Measurements from ENCODE around the gene KIAA2012. TPM values are rescaled to one million over a fixed set of nuclear protein-coding genes. Genes with fewer than 3 reads are reported as not detected.

The KIAA2012 gene
- total and polyA plus RNA-seq, 2 of the 8 experiments (the other 6 are each of a cell fraction or from before 2014, with no cell fraction given): not detected

DNA sequence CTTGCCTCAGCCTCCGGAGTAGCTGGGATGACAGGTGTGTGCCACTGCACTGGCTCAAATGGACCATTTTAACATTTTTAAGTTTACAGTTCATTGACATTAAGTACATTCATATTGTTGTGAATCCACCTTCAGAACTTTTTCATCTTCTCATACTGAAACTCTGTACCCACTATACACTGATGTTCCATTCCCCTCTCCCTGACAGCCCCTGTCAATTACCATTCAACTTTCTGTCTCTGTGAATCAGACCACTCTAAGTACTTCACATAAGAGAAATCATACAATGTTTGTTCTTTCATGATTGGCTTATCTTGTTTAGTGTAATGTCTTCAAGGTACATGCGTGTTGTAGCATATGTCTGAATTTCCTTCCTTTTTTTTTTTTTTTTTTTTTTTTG is 1.9 kb upstream of the KIAA2012 start:
- no peak overlapping the region for H2BK5ac ChIP-seq (ENCODE audit: low read depth, low read length)
- ChIA-PET CTCF (ENCODE audit: partially characterized antibody) (interaction anchor here (1.4 kb wide), 1 partner anchor 9 kb away, joined by 3 read pairs; no protein-coding TSS in a partner anchor), POLR2A (ENCODE audit: partially characterized antibody) (no interaction called here)
- DNase-seq (ENCODE audit: low read depth in 1 of 2, low spot score in 2 of 2) (no peak), FAIRE-seq (no peak)
- H4K20me1 ChIP-seq (replicated peaks in 1 of 2; ENCODE audit: control insufficient read depth in 1 of 2, insufficient read depth in 2 of 2, low read length in 2 of 2): no peaks in the 10 kb centered on the region
- H3K27me3 ChIP-seq (replicated peaks in 1 of 4; ENCODE audit: control insufficient read depth in 3 of 4, extremely low read depth in 1 of 4, insufficient read depth in 3 of 4, low read length in 3 of 4): no peaks in the 10 kb centered on the region
- no peaks in the 10 kb centered on the region for H3K23me2 ChIP-seq (ENCODE audit: low read depth, low read length)
- no peak overlapping the region for H3K14ac ChIP-seq (ENCODE audit: insufficient read length)
- no peak overlapping the region for H2BK120ac ChIP-seq (replicated peaks; ENCODE audit: low read depth, low read length)
- no peaks in the 10 kb centered on the region for H3K36me3 ChIP-seq (ENCODE audit: control insufficient read depth in 2 of 4, insufficient read depth in 4 of 4, low read length in 3 of 4)
- H3K23ac ChIP-seq (ENCODE audit: insufficient read length): no peak overlapping the region
- H3K9me3 ChIP-seq (ENCODE audit: insufficient read depth in 2 of 2, low read depth in 1 of 2, low read length in 1 of 2): no peaks in the 10 kb centered on the region
- H2BK20ac ChIP-seq (ENCODE audit: low read length): no peak overlapping the region
- no peak overlapping the region for H4K91ac ChIP-seq (replicated peaks; ENCODE audit: insufficient read length, low read length)
- no peak overlapping the region for H3K4me2 ChIP-seq (ENCODE audit: insufficient read depth in 1 of 2, low read depth in 2 of 2, low read length in 2 of 2)
- no peaks in the 10 kb centered on the region for H3K79me1 ChIP-seq (ENCODE audit: low read depth, low read length)
- no peak overlapping the region for H4K5ac ChIP-seq (ENCODE audit: insufficient read length, low read depth, low read length)
- H3K4me1 ChIP-seq (replicated peaks in 1 of 4; ENCODE audit: control insufficient read depth in 3 of 4, insufficient read depth in 4 of 4, low read length in 3 of 4): peaks cover 0 to 9% (median 1%) of the 10 kb centered on the region in 4 experiments; a peak in 4 of 7 replicates
- no peak overlapping the region for H3K27ac ChIP-seq (ENCODE audit: low read depth, low read length)
- no peak overlapping the region for H3K4me3 ChIP-seq (ENCODE audit: extremely low read depth in 1 of 4, insufficient read depth in 2 of 4, low read depth in 3 of 4, low read length in 4 of 4)
- no peak overlapping the region for H2AK5ac ChIP-seq (ENCODE audit: low read depth, low read length)
- H4K8ac ChIP-seq (ENCODE audit: extremely low read depth, insufficient read depth, low read length): no peak overlapping the region
- no peak overlapping the region for H2BK12ac ChIP-seq (ENCODE audit: low read depth, low read length)
- WGBS, 2 experiments (ENCODE audit: extremely low coverage in 1 of 2, insufficient coverage in 1 of 2, insufficient read length in 1 of 2, insufficient replicate concordance in 2 of 2, low coverage in 1 of 2, low lambda C conversion rate in 2 of 2, missing lambda C conversion rate in 1 of 2): 95% methylated on average over 2 of the region's 2 CpGs; no CpG with 5 or more reads in 1 of the 2 experiments
- H3K79me2 ChIP-seq (ENCODE audit: control insufficient read depth in 1 of 2, insufficient read depth in 2 of 2, low read length in 2 of 2): no peaks in the 10 kb centered on the region
- H2AFZ ChIP-seq (ENCODE audit: low read length): no peak overlapping the region
- H2BK15ac ChIP-seq (ENCODE audit: low read length): no peak overlapping the region
- H3K56ac ChIP-seq (replicated peaks; ENCODE audit: insufficient read length, low read depth, low read length): no peak overlapping the region
- TF ChIP-seq NANOG (IDR thresholded peaks at IDR 0.05; ENCODE audit: insufficient read depth, low read depth, low read length, poor library complexity, severe bottlenecking): no peak
- no peak overlapping the region for H3K9ac ChIP-seq (replicated peaks in 1 of 4; ENCODE audit: extremely low read depth in 1 of 4, low read depth in 3 of 4, low read length in 3 of 4)
- no peak overlapping the region for H3K4ac ChIP-seq (replicated peaks; ENCODE audit: insufficient read length, low read depth, low read length)
- no peak overlapping the region for H3K18ac ChIP-seq (ENCODE audit: extremely low read depth, low read length)

All from H1 (cell line).